GM21723 (cell line): Measurements from ENCODE around the gene TIGD1.

Experiments used
- ATAC-seq: cut with Tn5 transposase; IDR thresholded peaks from one replicate; pipeline ENCODE4 v1.9.1; 2021; ENCODE audit warnings: mild to moderate bottlenecking, moderate library complexity; ENCODE audit not compliant: unreplicated experiment

The TIGD1 gene

GRCh38 chr2:232524771-232525170 lies 25.6 kb downstream of the TIGD1 start:
- no peak for ATAC-seq

DNA sequence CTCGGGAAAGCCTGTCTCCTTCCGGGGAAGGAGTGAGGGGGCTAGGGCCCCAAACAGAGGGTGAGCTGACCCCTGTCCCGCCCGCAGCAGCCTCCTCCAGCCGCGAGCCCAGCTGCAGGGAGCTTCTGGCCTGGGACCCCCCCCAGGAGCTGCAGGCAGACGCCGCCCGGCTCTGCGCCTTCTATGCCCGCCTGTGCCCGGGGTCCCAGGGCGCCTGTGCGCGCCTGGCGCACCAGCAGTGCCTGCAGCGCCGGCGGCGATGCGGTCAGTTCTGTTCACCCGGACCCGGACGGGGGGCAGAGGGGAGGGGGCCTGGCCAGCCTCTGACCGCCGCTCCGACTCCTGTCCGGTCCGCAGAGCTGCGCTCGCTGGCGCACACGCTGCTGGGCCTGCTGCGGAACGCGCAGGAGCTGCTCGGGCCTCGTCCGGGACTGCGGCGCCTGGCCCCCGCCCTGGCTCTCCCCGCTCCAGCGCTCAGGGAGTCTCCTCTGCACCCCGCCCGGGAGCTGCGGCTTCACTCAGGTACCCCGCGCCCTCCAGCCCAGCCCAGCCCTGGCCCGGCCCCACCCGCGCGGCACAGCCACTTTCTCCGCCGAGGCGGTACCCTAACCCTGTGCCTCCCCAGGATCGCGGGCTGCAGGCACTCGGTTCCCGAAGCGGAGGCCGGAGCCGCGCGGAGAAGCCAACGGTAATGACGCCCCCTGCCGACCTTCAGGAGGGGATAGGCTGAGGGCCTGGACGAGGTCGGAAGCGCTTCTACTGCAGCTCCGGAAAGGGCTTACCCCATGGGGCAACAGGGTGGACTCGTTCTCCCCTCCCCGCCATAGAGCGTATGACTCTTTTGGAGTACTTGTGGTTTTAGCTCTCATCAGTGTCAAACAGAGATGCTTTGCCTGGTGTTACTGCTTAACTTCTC lies 26.4 kb downstream of the TIGD1 start:
- no peak for ATAC-seq

- ATAC-seq, result no peak
These were observed 27.0 kb downstream of the TIGD1 start for GRCh38 chr2:232523402-232523681.

DNA sequence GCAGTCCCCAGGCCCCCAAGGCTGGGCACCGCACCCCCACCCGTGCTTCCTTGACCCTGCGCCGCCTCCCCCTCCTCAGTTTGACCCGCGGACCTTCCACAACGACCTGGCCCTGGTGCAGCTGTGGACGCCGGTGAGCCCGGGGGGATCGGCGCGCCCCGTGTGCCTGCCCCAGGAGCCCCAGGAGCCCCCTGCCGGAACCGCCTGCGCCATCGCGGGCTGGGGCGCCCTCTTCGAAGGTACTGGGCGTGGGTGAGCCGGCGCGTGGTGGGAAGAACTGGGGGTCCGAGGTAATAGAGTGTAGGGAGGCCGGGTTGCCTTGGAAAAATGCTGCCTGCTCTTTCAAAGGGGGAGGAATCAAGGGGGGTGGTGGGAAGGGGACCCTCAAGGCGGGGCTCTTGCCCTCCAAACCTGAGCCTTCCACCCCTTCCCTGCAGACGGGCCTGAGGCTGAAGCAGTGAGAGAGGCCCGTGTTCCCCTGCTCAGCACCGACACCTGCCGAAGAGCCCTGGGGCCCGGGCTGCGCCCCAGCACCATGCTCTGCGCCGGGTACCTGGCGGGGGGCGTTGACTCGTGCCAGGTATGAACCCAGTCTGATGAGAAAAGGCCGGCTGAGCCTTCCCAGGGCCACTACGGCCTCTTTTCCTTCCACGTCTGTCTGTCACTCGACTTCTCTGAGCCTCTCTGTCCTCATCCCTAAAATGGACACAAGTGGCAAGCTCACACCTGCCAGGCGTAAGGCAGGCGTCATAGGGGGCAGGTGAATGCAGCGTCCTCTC lies 27.5 kb downstream of the TIGD1 start:
- ATAC-seq, result no peak

- ATAC-seq, result no peak
These were observed 28.3 kb downstream of the TIGD1 start for GRCh38 chr2:232521959-232522622.

DNA sequence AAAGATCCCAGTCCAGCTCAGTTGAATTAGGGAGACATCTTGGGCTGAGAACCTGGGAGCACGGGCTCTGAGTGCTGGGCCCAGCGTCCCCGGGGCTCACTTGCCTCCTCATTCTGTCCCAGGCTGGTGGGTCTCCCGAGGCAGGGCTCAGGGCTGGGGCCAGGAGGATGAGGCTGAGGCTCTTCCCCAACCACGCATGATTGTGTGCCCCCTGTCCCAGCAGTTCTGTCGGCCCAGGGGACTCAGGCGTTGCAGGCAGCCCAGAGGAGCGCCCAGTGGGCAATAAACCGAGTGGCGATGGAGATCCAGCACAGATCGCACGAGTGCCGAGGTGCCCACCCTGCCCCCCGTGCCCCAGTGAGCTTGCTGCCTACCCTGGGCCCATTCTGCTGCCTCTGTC lies 29.3 kb downstream of the TIGD1 start:
- no peak for ATAC-seq

- ATAC-seq, result no peak
These were observed 29.9 kb downstream of the TIGD1 start for GRCh38 chr2:232520489-232520888.

GRCh38 chr2:232519581-232520438 lies 30.5 kb downstream of the TIGD1 start, which contains the start of gene PRSS56:
PRSS56 (plus strand) TSS chr2:232520388; CDS start chr2:232520599, 211 bp downstream.
- ATAC-seq, result no peak

DNA sequence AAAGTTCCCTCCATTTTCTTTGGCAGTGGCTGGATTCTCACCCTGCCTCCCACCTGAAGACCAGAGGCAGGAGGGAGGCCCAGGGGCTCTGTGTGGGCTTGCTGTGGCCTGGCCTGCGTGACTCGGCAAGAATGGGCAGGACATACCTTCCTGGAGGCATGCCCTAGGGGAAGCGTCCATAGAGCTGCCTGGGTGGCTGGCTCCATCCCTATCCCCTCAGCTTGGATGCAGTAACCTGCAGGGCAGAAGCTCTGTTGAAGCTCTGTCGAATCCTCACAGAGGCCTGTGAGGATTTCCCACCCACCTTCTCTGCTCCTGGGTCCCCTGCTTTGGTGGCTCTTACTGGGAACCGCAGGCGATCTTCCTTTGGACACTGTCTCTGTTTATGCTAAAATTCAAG lies 31.5 kb downstream of the TIGD1 start:
- ATAC-seq, result no peak

DNA sequence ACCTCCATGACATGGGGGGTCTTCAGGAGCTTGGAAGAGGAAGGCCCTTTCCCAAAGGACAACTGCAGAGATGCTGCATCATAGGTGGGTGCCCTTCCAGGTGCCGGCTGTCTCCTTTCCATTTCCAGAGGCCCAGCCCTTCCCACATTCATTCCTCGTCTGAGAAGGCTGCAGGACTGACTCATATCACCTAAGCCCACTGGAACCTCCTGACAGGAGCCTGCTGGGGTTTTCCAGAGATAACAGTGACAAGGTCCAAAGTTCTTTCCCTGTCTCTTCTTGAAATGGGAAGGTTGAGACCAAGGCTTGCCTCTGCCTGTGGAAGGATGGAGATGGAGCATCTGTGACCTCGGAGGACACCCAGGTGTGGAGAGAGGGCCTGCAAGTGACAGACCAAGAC lies 33.8 kb downstream of the TIGD1 start:
- ATAC-seq, result no peak

GRCh38 chr2:232515639-232516038 lies 34.7 kb downstream of the TIGD1 start:
- ATAC-seq, result no peak

- no peak for ATAC-seq
These were observed 37.0 kb downstream of the TIGD1 start for GRCh38 chr2:232513353-232513752.

- ATAC-seq, result no peak
These were observed 37.8 kb downstream of the TIGD1 start for GRCh38 chr2:232512602-232513001.

DNA sequence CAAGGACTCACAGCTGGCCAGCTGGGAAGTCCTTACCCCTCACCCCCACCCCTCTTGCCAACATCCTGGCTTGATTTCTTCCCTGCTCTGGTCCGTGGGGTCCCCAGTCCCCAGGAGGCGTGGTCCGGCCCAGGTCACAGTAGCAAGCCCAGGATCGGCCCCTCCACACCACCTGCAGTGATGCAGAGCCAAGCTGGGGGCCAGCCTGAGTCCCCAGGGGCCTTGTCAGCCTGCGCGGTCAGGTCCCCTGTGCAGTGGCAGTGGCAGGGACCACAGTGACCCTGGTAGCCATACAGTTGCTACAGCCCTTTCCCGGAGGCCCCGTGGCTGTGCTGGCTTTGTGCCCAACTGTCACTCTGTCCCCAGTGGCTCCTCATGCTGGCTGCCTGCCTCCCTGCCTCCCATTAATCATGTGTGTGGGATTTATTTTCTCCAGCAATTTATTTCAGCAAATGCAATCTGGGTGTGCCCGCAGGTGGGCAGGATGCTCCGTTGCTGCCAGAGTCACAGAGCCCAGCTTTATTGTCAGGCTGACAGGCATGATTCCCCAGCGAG lies 38.9 kb downstream of the TIGD1 start:
- no peak for ATAC-seq

DNA sequence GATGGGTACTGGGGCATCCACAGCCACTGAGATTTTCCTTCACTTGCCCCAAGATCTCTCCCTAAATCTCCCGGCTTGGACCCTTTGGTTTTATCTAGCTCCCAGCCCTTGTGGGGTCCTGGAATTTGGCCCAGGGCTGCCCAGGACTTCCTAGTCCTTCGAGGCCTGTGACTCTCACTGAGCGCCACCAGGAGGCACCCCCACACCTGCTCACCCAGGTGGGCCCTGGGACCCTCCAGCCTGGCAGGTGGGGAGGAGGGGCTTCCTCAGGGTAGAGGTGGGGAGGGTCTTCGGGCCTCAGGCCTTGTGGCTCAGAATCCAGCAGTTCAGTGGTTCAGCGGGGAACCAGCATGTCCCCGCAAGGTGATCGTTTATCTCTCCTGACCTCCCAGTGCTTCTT lies 42.1 kb downstream of the TIGD1 start:
- ATAC-seq, result no peak

DNA sequence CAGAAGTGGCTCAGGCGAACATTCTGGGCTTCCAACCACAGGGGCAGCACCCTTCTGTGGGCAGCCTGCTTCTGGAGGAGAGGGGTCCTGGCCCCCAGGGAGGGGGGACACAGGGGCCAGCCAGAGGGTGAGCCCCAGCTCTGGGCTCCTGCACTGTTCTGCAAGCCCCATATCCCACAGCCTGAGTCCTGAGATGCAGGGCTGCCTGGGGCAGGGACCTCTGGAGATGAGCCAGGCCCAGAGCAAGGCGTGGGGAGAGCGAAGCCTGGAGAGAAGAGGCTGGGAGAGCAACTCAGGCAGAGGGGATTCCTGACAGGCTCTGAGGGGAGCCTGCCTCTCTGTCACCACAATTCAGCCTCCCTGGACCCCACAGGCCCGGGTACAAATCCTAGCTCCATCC lies 43.6 kb downstream of the TIGD1 start:
- no peak for ATAC-seq

GRCh38 chr2:232505856-232506255 lies 44.5 kb downstream of the TIGD1 start:
- ATAC-seq, result no peak

GRCh38 chr2:232504438-232504837 lies 45.9 kb downstream of the TIGD1 start:
- ATAC-seq, result no peak

DNA sequence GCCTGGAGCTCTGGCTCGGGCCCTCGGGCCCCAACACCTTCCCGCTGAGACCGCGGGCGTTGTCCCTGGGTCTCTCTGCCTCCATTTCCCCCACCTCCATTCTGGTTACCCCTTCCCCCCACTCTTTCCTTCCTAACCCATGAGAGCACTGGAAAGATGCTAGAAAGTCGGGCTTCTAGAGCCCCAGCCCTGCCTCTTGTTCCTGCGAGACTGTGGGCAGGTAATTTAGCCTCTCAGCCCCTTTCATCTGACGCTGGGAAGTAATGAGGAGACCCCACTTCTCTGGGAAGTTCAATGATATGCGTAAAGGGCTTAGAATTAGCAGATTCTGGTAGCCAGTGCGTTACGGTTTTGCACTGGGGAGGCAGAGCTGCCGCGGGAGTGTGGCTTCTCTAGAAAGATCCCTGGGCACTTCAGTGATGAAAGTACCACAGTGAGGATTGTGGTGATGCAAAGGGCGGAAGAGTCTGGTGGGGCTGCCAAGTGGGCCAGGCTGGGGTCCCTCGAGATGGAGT lies 46.5 kb downstream of the TIGD1 start:
- ATAC-seq, result no peak
